SHP77 (cell line): ENCODE measurements around the gene AKAP7.
A peak's percentile ranks its signal among the peaks of the same experiment; 100 is the strongest.
"Not testable (repeated sequence)": the region's sequence is repeated elsewhere in the genome, so short reads cannot be mapped to it uniquely, and the experiment has no call there.

Experiments used
- DNase-seq, 2 experiments: peaks; one replicate each; lab custom pipeline; 2025; lab: John Stamatoyannopoulos, UW

AKAP7 gene

GRCh38 chr6:131135244-131136020 is at the start of gene AKAP7:
TSS of gene AKAP7 (plus strand) at chr6:131135467. CDS start at chr6:131135764, 297 bp downstream.
- no peak for DNase-seq

GRCh38 chr6:131090339-131090738 is 44.9 kb upstream of the AKAP7 start:
- DNase-seq, result not testable (repeated sequence)

- DNase-seq, result not testable (repeated sequence)
Measured at GRCh38 chr6:131091944-131092343, 43.3 kb upstream of the AKAP7 start.

GRCh38 chr6:131093334-131093733 is 41.9 kb upstream of the AKAP7 start:
- no peak for DNase-seq

- no peak for DNase-seq
Measured at GRCh38 chr6:131096786-131097185, 38.5 kb upstream of the AKAP7 start.

GRCh38 chr6:131101911-131102680 is 33.2 kb upstream of the AKAP7 start:
- DNase-seq, result no peak

- DNase-seq, result no peak
Measured at GRCh38 chr6:131103296-131103695, 32.0 kb upstream of the AKAP7 start.

- no peak for DNase-seq
Measured at GRCh38 chr6:131103901-131104300, 31.4 kb upstream of the AKAP7 start.

GRCh38 chr6:131107151-131107550 is 28.1 kb upstream of the AKAP7 start:
- DNase-seq, result no peak

- no peak for DNase-seq
Measured at GRCh38 chr6:131112249-131112648, 23.0 kb upstream of the AKAP7 start.

- no peak for DNase-seq
Measured at GRCh38 chr6:131115651-131116050, 19.6 kb upstream of the AKAP7 start.

- no peak for DNase-seq
Measured at GRCh38 chr6:131116321-131116720, 18.9 kb upstream of the AKAP7 start.

- peak; percentile 6 for DNase-seq
Measured at GRCh38 chr6:131116755-131117360, 18.4 kb upstream of the AKAP7 start.

- DNase-seq, result no peak
Measured at GRCh38 chr6:131117878-131118277, 17.4 kb upstream of the AKAP7 start.

GRCh38 chr6:131122007-131122406 is 13.3 kb upstream of the AKAP7 start:
- DNase-seq, result no peak

GRCh38 chr6:131122516-131122915 is 12.8 kb upstream of the AKAP7 start:
- no peak for DNase-seq

- no peak for DNase-seq
Measured at GRCh38 chr6:131124336-131125071, 10.8 kb upstream of the AKAP7 start.

GRCh38 chr6:131125431-131125830 is 9.8 kb upstream of the AKAP7 start:
- DNase-seq, result no peak

- no peak for DNase-seq
Measured at GRCh38 chr6:131129689-131130553, 5.3 kb upstream of the AKAP7 start.

GRCh38 chr6:131130554-131130940 is 4.7 kb upstream of the AKAP7 start:
- no peak for DNase-seq

- DNase-seq, result no peak
Measured at GRCh38 chr6:131132360-131132759, 2.9 kb upstream of the AKAP7 start.
